Head of caudate nucleus (tissue), 42 donors: ENCODE data around the gene MCOLN1.

Source experiments
- DNase-seq, 42 donors: peaks; one replicate each; pipeline versions ENCODE4 v3.0.0 to v3.0.0-alpha.2; 2020 to 2021; ENCODE audit warnings: mixed read lengths in 7 of 42
- intact Hi-C: fragments of 100-400 bp; cut with DNase I; formaldehyde crosslinking; loops from one replicate; pipeline ENCODE4 v1.15.0; 2022

The MCOLN1 gene

GRCh38 chr19:7522072-7522922, at the start of gene MCOLN1:
MCOLN1 (plus strand) TSS chr19:7522624; CDS start chr19:7522751, 127 bp downstream.
- intact Hi-C loops, result loop anchor here (5.0 to 10.0 kb wide), 3 partner anchors 35 to 167 kb away; partner anchors contain the start of gene PEX11G
- DNase-seq, result peak; percentile 95 to 100 (median 99)

GRCh38 chr19:7475665-7476064, 46.8 kb upstream of the MCOLN1 start:
- intact Hi-C loops, result no loop called here
- DNase-seq, result no peak

- DNase-seq, result no peak
- intact Hi-C loops, result no loop called here
These were observed 46.2 kb upstream of the MCOLN1 start for GRCh38 chr19:7476241-7476640.

- DNase-seq, result no peak
- intact Hi-C loops, result no loop called here
These were observed 45.5 kb upstream of the MCOLN1 start for GRCh38 chr19:7476777-7477494.

- no peak for DNase-seq
- intact Hi-C loops, result no loop called here
These were observed 44.7 kb upstream of the MCOLN1 start for GRCh38 chr19:7477758-7478157.

GRCh38 chr19:7478173-7478842, 44.1 kb upstream of the MCOLN1 start:
- no peak for DNase-seq
- intact Hi-C loops, result no loop called here

GRCh38 chr19:7478843-7479227, 43.6 kb upstream of the MCOLN1 start:
- no peak for DNase-seq
- intact Hi-C loops, result no loop called here

GRCh38 chr19:7480222-7480969, 42.0 kb upstream of the MCOLN1 start:
- intact Hi-C loops, result no loop called here
- DNase-seq, result peak in 14 of 42 donors; percentile 17 to 57 (median 39)

GRCh38 chr19:7480970-7481255, 41.5 kb upstream of the MCOLN1 start:
- peak in 2 of 42 donors; percentile 20 to 40 for DNase-seq
- intact Hi-C loops, result no loop called here

GRCh38 chr19:7482584-7483439, 39.6 kb upstream of the MCOLN1 start:
- no peak for DNase-seq
- intact Hi-C loops, result no loop called here

- intact Hi-C loops, result no loop called here
- no peak for DNase-seq
These were observed 38.7 kb upstream of the MCOLN1 start for GRCh38 chr19:7483720-7484201.

- no peak for DNase-seq
- intact Hi-C loops, result loop anchor here (5.0 kb wide), 1 partner anchor 35 kb away; the partner anchor contains the start of gene MCOLN1
These were observed 35.5 kb upstream of the MCOLN1 start for GRCh38 chr19:7486923-7487322.

- DNase-seq, result peak; percentile 82 to 97 (median 93)
- intact Hi-C loops, result loop anchor here (5.0 kb wide), 1 partner anchor 33 kb away; the partner anchor contains the start of gene MCOLN1
These were observed 33.6 kb upstream of the MCOLN1 start, which contains the start of gene PEX11G for GRCh38 chr19:7488736-7489353. PEX11G (minus strand) TSS chr19:7489035; CDS start chr19:7489010, 25 bp downstream.

GRCh38 chr19:7489609-7490044, 32.8 kb upstream of the MCOLN1 start:
- intact Hi-C loops, result loop anchor here (5.0 kb wide), 1 partner anchor 33 kb away; the partner anchor contains the start of gene MCOLN1

GRCh38 chr19:7492142-7492541, 30.3 kb upstream of the MCOLN1 start:
- intact Hi-C loops, result no loop called here
- no peak for DNase-seq

More at GRCh38 chr19:7489609-7490044, 32.8 kb upstream of the MCOLN1 start:
- no peak for DNase-seq

GRCh38 chr19:7492558-7492957, 29.9 kb upstream of the MCOLN1 start:
- intact Hi-C loops, result no loop called here
- DNase-seq, result no peak

GRCh38 chr19:7494416-7495098, 27.9 kb upstream of the MCOLN1 start:
- intact Hi-C loops, result no loop called here
- DNase-seq, result peak; percentile 66 to 95 (median 86)
